Amniotic epithelial cell (primary cell): ENCODE data around the gene SCPEP1.
"Not testable (repeated sequence)": the region's sequence is repeated elsewhere in the genome, so short reads cannot be mapped to it uniquely, and the experiment has no call there.

Experiments used
- DNase-seq: peaks from one replicate; pipeline ENCODE4 v3.0.0-alpha.2; 2010; ENCODE audit warnings: low read depth

Gene SCPEP1

GRCh38 chr17:56965241-56965640 lies 12.7 kb upstream of the SCPEP1 start:
- not testable (repeated sequence) for DNase-seq

GRCh38 chr17:56965681-56966080 lies 12.2 kb upstream of the SCPEP1 start:
- DNase-seq = not testable (repeated sequence)

GRCh38 chr17:56966338-56966737 lies 11.6 kb upstream of the SCPEP1 start:
- DNase-seq = no peak

DNA sequence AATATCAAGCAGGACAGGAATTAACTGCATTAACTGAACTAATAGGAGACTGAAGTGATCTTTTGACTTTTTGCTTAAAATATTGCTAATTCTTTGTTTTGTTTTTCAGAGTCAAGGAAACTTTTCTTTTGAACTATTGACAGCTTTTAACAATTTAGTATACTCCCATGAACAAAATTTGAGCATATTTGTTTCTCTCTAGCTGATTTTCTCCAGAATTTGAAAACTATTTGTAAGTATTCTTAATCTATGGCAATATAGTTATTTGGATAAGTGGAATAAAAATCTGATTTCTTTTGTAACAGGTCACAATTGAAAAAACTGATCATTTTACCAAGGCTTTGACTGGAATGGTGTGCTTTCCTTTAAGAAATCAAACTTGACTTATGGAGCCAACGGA lies 7.0 kb upstream of the SCPEP1 start:
- DNase-seq = no peak

DNA sequence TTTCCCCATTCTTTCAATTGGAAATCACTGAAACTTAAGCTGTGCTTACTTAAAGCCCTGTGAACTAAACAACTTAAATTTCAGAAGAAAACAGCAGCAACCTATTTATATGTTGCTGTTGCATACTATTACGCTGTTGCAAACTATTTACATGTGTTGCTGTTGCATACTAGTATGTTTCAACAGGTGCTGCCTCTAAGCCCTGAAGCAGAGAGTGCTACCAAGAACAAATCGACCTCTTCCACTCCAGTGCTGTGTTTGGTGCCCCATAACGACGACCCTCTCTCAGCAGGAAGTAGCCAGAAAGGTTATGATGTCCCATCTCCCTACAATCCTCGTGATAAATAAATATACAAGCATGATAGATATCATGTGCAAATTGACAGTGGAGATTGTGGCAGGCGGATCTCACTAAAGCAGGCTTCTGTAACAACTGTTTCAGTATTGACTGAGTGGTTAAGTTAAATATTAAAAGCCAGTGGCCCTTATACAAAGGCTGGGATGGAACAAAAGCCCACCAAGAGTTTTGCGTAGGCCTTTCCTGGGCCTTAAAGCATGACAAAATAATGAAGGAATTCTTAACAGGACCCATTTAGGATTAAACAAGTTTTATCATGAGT lies 5.7 kb upstream of the SCPEP1 start:
- DNase-seq = no peak

- DNase-seq = no peak
Measured at GRCh38 chr17:56973520-56973919, 4.4 kb upstream of the SCPEP1 start.

DNA sequence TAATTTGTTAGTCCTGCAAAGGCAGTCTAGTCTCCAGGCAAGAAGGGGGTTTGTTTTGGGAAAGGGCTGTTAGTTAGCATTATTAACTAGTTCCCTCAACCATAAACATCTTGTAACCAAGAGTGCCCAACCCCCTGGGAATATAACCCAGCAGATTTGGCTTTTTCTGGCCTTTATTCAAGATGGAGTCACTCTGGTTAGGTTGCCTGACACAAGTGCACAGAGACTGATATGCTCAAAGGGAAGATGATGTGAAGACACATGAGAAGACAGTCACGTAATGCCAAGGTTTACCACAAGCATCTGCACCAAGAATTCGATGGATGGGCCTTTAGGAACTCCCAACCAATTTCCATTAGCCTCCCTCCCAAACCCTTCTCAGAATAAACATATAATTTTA lies 3.9 kb upstream of the SCPEP1 start:
- DNase-seq = no peak

DNA sequence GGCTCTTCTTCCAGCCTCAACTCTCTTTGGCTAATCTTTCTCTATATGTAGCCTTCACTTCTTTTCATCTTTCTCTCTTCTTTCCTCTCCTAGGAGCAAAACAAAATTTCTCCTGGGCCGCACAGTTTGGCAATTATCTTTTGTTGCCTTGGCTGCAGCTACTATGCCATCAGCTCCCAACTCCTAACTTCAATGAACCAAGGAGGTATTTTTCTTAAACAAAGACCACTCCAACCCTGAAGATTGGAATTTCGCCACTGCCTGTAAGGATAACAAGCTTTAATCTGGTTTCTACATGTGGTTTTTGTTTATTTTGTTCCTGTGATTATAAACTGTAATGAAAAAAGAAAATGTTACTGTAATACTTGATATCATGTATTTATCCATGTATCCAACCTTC lies 2.3 kb upstream of the SCPEP1 start:
- DNase-seq = no peak

DNA sequence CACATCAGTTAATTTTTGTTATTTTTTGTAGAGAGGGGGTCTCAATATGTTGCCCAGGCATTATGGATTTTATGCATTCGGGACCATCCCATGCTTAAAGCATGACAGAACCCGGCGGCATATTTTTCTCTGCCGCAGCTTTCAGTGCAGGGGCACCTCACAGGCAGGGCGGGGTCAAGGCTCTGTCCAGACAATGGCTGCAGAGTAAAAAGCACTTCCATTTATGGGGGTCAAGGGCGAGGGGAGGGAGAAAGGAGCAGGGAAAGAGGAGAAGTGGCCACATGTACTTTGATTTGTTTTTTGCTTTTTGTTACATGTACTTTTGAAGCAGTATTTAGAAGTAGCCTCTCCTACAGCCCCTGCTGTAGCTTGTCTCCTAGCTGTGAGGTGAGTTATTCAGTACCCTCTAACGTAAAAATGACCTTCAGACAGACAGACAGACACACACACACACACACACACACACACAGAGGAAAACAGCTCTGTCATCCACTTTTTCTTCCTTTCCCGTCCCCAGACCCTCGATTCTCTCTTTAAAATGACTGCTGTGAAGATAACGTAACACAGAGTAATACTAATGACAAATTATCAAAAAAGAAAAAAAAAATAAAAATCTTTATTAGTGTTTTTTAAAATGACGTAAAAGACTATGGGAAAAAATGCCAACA lies 856 bp upstream of the SCPEP1 start:
- no peak for DNase-seq

- no peak for DNase-seq
Measured at GRCh38 chr17:56978441-56979090, 635 bp downstream of the SCPEP1 start.

DNA sequence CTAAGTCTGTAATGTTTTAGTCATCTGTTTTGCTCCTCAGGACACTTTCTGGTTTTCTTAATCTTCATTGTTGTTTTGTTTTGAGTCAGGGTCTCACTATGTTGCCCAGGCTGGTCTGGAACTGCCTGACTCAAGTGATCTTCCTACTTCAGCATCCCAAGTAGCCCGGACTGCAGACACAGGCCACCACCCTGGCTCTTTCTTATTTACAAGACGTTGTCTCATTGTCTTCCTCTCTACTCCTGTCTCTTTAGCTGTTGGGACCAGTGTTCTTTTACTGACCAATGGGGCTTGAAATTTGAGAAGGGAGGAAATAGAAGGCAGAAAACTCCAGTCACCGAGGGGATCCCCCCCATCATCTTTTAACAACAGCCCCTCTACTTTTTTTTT lies 1.2 kb downstream of the SCPEP1 start:
- DNase-seq = no peak

DNA sequence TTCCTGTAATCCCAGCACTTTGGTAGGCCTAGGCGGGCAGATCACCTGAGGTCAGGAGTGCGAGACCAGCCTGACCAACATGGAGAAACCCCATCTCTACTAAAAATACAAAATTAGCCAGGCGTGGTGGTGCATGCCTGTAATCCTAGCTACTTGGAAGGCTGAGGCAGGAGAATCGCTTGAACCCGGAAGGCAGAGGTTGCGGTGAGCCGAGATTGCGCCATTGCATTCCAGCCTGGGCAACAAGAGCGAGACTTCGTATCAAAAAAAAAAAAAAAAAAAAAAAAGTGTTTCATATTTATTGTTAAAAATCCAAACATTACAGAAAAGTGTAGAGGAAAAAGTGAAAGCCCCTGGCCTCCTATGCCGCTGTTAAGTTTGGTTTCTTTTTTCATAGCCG lies 2.6 kb downstream of the SCPEP1 start:
- DNase-seq = not testable (repeated sequence)

GRCh38 chr17:56982312-56982711 lies 4.4 kb downstream of the SCPEP1 start:
- DNase-seq = no peak

GRCh38 chr17:56983366-56983765 lies 5.4 kb downstream of the SCPEP1 start:
- DNase-seq = no peak

- DNase-seq = no peak
Measured at GRCh38 chr17:56985371-56986162, 7.6 kb downstream of the SCPEP1 start.

DNA sequence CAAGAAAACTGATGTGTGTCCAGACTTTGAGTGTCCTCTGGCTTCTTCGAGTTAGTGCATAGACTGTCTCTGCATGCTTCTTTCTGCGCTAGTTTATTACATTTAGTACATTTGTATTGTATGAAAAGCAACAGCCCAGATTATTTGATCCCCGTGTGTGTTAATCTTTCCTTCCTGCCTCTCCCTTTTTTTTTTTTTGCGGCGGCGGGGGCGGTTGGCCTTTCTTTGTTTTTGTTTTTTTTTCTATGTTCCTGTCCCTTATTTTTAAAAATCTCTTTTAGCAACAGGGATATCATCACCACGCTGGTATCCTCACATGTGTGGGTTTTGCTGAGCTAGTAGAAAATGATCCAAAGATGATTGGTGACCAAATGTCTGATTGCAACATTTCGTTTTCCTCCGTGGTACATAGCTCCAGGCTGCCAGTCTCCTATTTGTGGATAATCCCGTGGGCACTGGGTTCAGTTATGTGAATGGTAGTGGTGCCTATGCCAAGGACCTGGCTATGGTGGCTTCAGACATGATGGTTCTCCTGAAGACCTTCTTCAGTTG lies 9.4 kb downstream of the SCPEP1 start:
- DNase-seq = no peak

DNA sequence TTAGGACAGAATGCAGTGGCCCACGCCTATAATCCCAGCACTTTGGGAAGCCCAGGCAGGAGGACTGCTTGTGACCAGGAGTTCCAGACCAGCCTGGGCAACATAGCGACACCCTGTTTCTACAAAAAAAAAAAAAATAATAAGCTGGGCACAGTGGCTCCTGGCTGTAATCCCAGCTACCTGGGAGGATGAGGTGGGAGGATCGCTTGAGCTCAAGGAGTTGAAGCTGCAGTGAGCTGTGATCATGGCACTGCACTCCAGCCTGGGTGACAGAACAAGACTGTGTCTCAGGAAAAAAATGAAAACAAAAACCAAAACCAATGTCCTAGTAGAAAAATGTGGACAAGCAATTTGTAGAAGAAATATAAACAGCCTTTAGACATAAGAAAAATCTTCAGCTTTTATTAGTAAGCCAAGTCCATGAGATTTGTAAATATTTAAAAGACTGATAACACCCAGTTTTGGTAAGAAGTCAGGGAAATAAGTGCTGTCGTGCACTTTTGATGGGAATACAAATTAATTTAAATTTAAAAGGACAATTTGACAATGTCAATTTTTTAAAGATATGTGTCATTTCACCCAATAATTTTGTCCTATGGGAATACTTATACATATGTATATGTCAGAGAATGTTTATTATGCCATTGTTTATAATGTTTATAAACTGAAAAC lies 11.1 kb downstream of the SCPEP1 start:
- no peak for DNase-seq

- DNase-seq = no peak
Measured at GRCh38 chr17:56992364-56992763, 14.4 kb downstream of the SCPEP1 start.

- DNase-seq = no peak
Measured at GRCh38 chr17:56994009-56994792, 16.3 kb downstream of the SCPEP1 start.

GRCh38 chr17:56995766-56996165 lies 17.8 kb downstream of the SCPEP1 start:
- DNase-seq = no peak

- no peak for DNase-seq
Measured at GRCh38 chr17:56997313-56997712, 19.4 kb downstream of the SCPEP1 start.
